Hepatocyte (in vitro differentiated cells): ENCODE results near the gene KL. TPM values are rescaled to one million over a fixed set of nuclear protein-coding genes. Genes with fewer than 3 reads are reported as not detected.

ENCODE experiments used
- DNase-seq: peaks from one replicate; pipeline ENCODE4 v3.0.0-alpha.2; 2016; ENCODE audit warnings: low spot score
- H2AFZ ChIP-seq: fragments of 200-600 bp; sonication (generic); 2 replicates; pipeline ENCODE4 v1.6.0; 2016; ENCODE audit warnings: antibody characterized with exemption, mild to moderate bottlenecking
- H3K27ac ChIP-seq: fragments of 200-600 bp; sonication (generic); 2 replicates; pipeline ENCODE4 v1.5.1; 2016; ENCODE audit warnings: mild to moderate bottlenecking
- H3K27me3 ChIP-seq: fragments of 200-600 bp; sonication (generic); 2 replicates; pipeline ENCODE4 v1.6.1; 2016
- H3K36me3 ChIP-seq: fragments of 200-600 bp; sonication (generic); replicated peaks from 2 replicates; pipeline ENCODE4 v1.5.1; 2016; ENCODE audit warnings: low read depth; ENCODE audit not compliant: insufficient read depth
- H3K4me1 ChIP-seq: fragments of 200-600 bp; sonication (generic); 2 replicates; pipeline ENCODE4 v1.5.1; 2016; ENCODE audit warnings: mild to moderate bottlenecking, moderate library complexity; ENCODE audit not compliant: insufficient read depth
- H3K4me2 ChIP-seq: fragments of 200-600 bp; sonication (generic); 2 replicates; pipeline ENCODE4 v1.6.0; 2016
- H3K4me3 ChIP-seq: fragments of 200-600 bp; sonication (generic); 2 replicates; pipeline ENCODE4 v1.5.1; 2016; ENCODE audit warnings: mild to moderate bottlenecking
- H3K79me2 ChIP-seq: fragments of 200-600 bp; sonication (generic); 2 replicates; pipeline ENCODE4 v1.6.0; 2017; ENCODE audit warnings: mild to moderate bottlenecking
- H3K9me2 ChIP-seq: fragments of 200-600 bp; sonication (generic); replicated peaks from 2 replicates; pipeline ENCODE4 v1.6.0; 2017; ENCODE audit warnings: mild to moderate bottlenecking; ENCODE audit not compliant: insufficient read depth
- H3K9me3 ChIP-seq: fragments of 200-600 bp; sonication (generic); 2 replicates; pipeline ENCODE4 v1.5.1; 2016; ENCODE audit warnings: low read depth, mild to moderate bottlenecking
- H4K20me1 ChIP-seq: fragments of 200-600 bp; sonication (generic); 2 replicates; pipeline ENCODE4 v1.6.0; 2016; ENCODE audit warnings: mild to moderate bottlenecking; ENCODE audit not compliant: insufficient read depth, poor library complexity, severe bottlenecking
- CTCF ChIP-seq: fragments of 200-600 bp; sonication (generic); IDR thresholded peaks from 2 replicates; pipeline ENCODE4 v1.5.1; 2016; ENCODE audit warnings: antibody characterized with exemption, mild to moderate bottlenecking; ENCODE audit not compliant: poor library complexity
- EZH2 ChIP-seq: fragments of 200-600 bp; sonication (generic); IDR thresholded peaks from 2 replicates; pipeline ENCODE4 v1.6.1; 2016; ENCODE audit warnings: antibody characterized with exemption, mild to moderate bottlenecking, borderline replicate concordance
- EZH2phosphoT487 ChIP-seq: fragments of 200-600 bp; sonication (generic); IDR thresholded peaks from one replicate; pipeline ENCODE4 v1.6.1; 2018; ENCODE audit warnings: antibody characterized with exemption, mild to moderate bottlenecking, low read depth, moderate library complexity; ENCODE audit not compliant: unreplicated experiment, severe bottlenecking
- WGBS: methylation state at CpG from one replicate; pipeline ENCODE4 v1.1.6; 2016; ENCODE audit warnings: low lambda C conversion rate; ENCODE audit errors: missing lambda C conversion rate; 5-methylcytosine and 5-hydroxymethylcytosine counted together
- polyA plus RNA-seq: library from polyadenylated mRNA; unstranded; fragments of >200 nt; fragmentation: Nextera tagmentation; extraction: Ambion mirVana; gene quantifications from 2 replicates; pipeline ENCODE4 v1.2.1, GENCODE V29; 2016
- total RNA-seq: library from RNA; depleted of rRNA; stranded (reverse); fragments of >200 nt; gene quantifications from 2 replicates; pipeline ENCODE4 v1.2.3, GENCODE V29; 2014

KL gene
- total and polyA plus RNA-seq, 2 experiments from 2014 or later, result 1.4 to 1.7 TPM

DNA sequence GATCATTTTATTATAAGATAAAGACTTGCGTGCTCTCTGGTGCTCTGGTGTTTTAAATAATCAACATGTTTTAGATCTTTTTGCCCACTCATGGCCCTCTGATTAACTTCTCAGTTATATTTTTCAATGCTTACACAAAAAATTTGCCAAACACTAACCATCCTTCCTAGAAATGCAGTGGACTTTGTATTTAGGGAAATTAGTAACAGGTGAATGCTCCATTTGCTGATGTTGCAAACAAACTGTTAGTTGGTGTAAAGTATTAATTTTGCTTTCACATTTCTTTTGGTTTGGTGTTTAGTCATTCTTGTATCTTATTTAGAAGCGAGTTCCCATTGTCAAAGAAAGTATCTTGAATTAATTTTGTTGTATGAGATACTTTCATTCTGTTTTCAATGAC is 2.7 kb downstream of the KL start:
- no peak overlapping the region for H3K4me2 ChIP-seq
- H3K27me3 ChIP-seq, result peaks cover 67% of the 10 kb centered on the region
- H3K36me3 ChIP-seq, result no peaks in the 10 kb centered on the region
- H3K27ac ChIP-seq, result no peak overlapping the region
- H3K4me3 ChIP-seq, result no peak overlapping the region
- peaks cover 6% of the 10 kb centered on the region for H3K4me1 ChIP-seq
- no peak for DNase-seq
- no peaks in the 10 kb centered on the region for H3K79me2 ChIP-seq
- H2AFZ ChIP-seq, result no peak overlapping the region
- WGBS, result 86% methylated on average over 2 of the region's 2 CpGs
- no peaks in the 10 kb centered on the region for H3K9me3 ChIP-seq
- no peak for TF ChIP-seq CTCF
- TF ChIP-seq EZH2, result no peak
- TF ChIP-seq EZH2phosphoT487, result no peak
- no peaks in the 10 kb centered on the region for H3K9me2 ChIP-seq
- no peaks in the 10 kb centered on the region for H4K20me1 ChIP-seq

DNA sequence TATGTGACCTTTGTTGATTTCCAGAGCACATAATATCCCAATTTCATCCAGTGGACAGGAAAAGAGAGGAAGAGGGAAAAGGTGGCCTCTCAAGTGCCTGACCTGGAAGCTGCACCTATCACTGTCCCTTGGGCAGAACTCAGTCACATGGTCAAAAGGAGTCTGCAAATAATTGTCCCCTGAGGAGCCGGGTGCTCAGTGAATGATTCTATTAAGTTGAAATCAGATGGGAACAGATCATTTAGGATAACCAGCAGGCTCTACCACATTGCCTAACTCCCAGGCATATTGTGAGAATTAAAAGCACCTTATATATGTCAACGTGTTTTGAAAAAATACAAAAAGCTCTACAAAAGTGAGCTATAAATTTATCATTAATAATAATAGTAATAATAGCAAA is 6.8 kb downstream of the KL start:
- peaks cover 33% of the 10 kb centered on the region for H3K27me3 ChIP-seq

GRCh38 chr13:33025220-33025744 is 9.1 kb downstream of the KL start:
- WGBS, result 97% methylated on average over 4 of the region's 4 CpGs

More for the DNA sequence above, 6.8 kb downstream of the KL start:
- no peak overlapping the region for H3K4me2 ChIP-seq
- H3K27ac ChIP-seq, result no peak overlapping the region
- TF ChIP-seq EZH2phosphoT487, result no peak
- TF ChIP-seq CTCF, result no peak
- no peak for TF ChIP-seq EZH2
- no peaks in the 10 kb centered on the region for H3K4me1 ChIP-seq
- DNase-seq, result no peak
- no peaks in the 10 kb centered on the region for H3K9me2 ChIP-seq
- H3K36me3 ChIP-seq, result no peaks in the 10 kb centered on the region
- no peak overlapping the region for H2AFZ ChIP-seq
- WGBS, result 63% methylated on average over 2 of the region's 2 CpGs
- no peaks in the 10 kb centered on the region for H4K20me1 ChIP-seq
- no peaks in the 10 kb centered on the region for H3K79me2 ChIP-seq
- no peak overlapping the region for H3K4me3 ChIP-seq
- H3K9me3 ChIP-seq, result no peaks in the 10 kb centered on the region

More at GRCh38 chr13:33025220-33025744, 9.1 kb downstream of the KL start:
- H3K27me3 ChIP-seq, result peaks cover 24% of the 10 kb centered on the region
- H3K27ac ChIP-seq, result no peak overlapping the region
- no peaks in the 10 kb centered on the region for H3K9me2 ChIP-seq
- TF ChIP-seq CTCF, result no peak
- no peak for TF ChIP-seq EZH2
- TF ChIP-seq EZH2phosphoT487, result no peak
- no peaks in the 10 kb centered on the region for H3K36me3 ChIP-seq
- no peak overlapping the region for H3K4me3 ChIP-seq
- no peaks in the 10 kb centered on the region for H3K4me1 ChIP-seq
- H3K9me3 ChIP-seq, result no peaks in the 10 kb centered on the region
- no peak for DNase-seq
- H3K79me2 ChIP-seq, result no peaks in the 10 kb centered on the region
- H2AFZ ChIP-seq, result no peak overlapping the region
- no peaks in the 10 kb centered on the region for H4K20me1 ChIP-seq
- H3K4me2 ChIP-seq, result no peak overlapping the region
